ENCODE measurements around the gene ZIC1. TPM values are rescaled to one million over a fixed set of nuclear protein-coding genes. Genes with fewer than 3 reads are reported as not detected.

ZIC1 gene
- total and polyA plus RNA-seq, 2 of the 4 experiments (the other 2 are of a cell fraction) = not detected

DNA sequence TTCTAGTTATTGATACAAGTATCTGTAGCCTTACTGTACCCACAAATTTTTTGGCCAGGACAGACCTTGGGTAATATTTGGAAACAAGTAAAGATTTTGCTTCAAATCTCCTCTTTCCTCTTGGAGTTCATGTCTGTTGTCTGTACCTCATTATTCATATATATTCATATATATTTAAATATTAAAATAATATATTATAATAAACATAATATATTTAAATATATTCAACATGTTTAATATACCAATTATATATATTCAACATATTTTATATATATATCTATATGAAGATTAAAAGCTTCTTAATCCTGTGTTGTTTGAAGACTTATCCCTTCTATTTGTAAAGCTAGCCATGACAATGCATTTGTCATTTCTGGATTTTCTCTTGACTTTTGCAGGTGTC, 38.1 kb downstream of the ZIC1 start:
- Histone ChIP-seq H2BK5ac (ENCODE audit: low read depth, low read length, poor library complexity, severe bottlenecking) (no peak overlapping the region), H2BK20ac (ENCODE audit: low read depth, low read length) (no peak overlapping the region), H4K20me1 (ENCODE audit: insufficient read depth, low read length) (no peaks in the 10 kb centered on the region), H2AK9ac (replicated peaks; ENCODE audit: low read depth, low read length, poor library complexity) (no peak overlapping the region), H4K5ac (ENCODE audit: low read depth, low read length) (no peak overlapping the region), H4K8ac (ENCODE audit: low read depth in 2 of 2, low read length in 2 of 2) (no peak overlapping the region), H3K27ac (ENCODE audit: insufficient read depth, low read length) (no peak overlapping the region), H2BK15ac (ENCODE audit: low read depth, low read length) (no peak overlapping the region), H3K9ac (ENCODE audit: low read depth, low read length) (no peak overlapping the region), H3K18ac (ENCODE audit: low read depth, low read length) (no peak overlapping the region), H3K4me3 (ENCODE audit: insufficient read depth, low read depth, low read length) (no peak overlapping the region), H3K27me3 (ENCODE audit: control insufficient read depth, insufficient read depth, low read length) (no peaks in the 10 kb centered on the region), H2AFZ (replicated peaks; ENCODE audit: low read length, poor library complexity) (no peak overlapping the region), H2BK120ac (ENCODE audit: low read depth, low read length) (no peak overlapping the region), H3K14ac (replicated peaks; ENCODE audit: low read depth, low read length) (no peak overlapping the region), H3K9me1 (ENCODE audit: insufficient read depth, low read length) (no peaks in the 10 kb centered on the region), H3K23ac (ENCODE audit: low read depth, low read length) (no peak overlapping the region), H3K4me1 (ENCODE audit: control insufficient read depth, insufficient read depth, low read length) (no peaks in the 10 kb centered on the region), H3K36me3 (ENCODE audit: control insufficient read depth, insufficient read depth, low read length) (no peaks in the 10 kb centered on the region), H3K79me1 (ENCODE audit: low read depth in 1 of 2, low read length in 2 of 2) (no peaks in the 10 kb centered on the region), H3K56ac (ENCODE audit: extremely low read depth, insufficient read depth, low read length) (no peak overlapping the region), H2AK5ac (ENCODE audit: low read depth, low read length) (no peak overlapping the region), H3K4me2 (ENCODE audit: low read depth, low read length) (no peak overlapping the region), H3K4ac (ENCODE audit: low read depth, low read length) (no peak overlapping the region), H3K9me3 (ENCODE audit: control insufficient read depth, insufficient read depth, low read length) (no peaks in the 10 kb centered on the region), H4K91ac (ENCODE audit: insufficient read depth, low read depth, low read length) (no peak overlapping the region)
- TF ChIP-seq FOS (IDR thresholded peaks at IDR 0.05; ENCODE audit: low read depth, low read length) (no peak), CEBPB (IDR thresholded peaks at IDR 0.05; ENCODE audit: low read depth, low read length) (no peak), MAZ (IDR thresholded peaks at IDR 0.05; ENCODE audit: borderline replicate concordance, low read depth, low read length) (no peak), CHD1 (IDR thresholded peaks at IDR 0.05; ENCODE audit: low read depth, low read length) (no peak), ELK1 (IDR thresholded peaks at IDR 0.05; ENCODE audit: borderline replicate concordance, low read depth, low read length) (no peak), RCOR1 (IDR thresholded peaks at IDR 0.05; ENCODE audit: insufficient replicate concordance, low read length) (no peak), RAD21 (IDR thresholded peaks at IDR 0.05; ENCODE audit: low read length) (no peak), CTCF (conservative IDR thresholded peaks at IDR 0.05; ENCODE audit: low read depth, low read length) (no peak), RFX5 (IDR thresholded peaks at IDR 0.05; ENCODE audit: low read depth, low read length) (no peak), MXI1 (IDR thresholded peaks at IDR 0.05; ENCODE audit: borderline replicate concordance, low read depth, low read length) (no peak), BHLHE40 (IDR thresholded peaks at IDR 0.05; ENCODE audit: low read depth, low read length) (no peak), POLR2A (IDR thresholded peaks at IDR 0.05; ENCODE audit: low read depth, low read length) (no peak)
- DNase-seq (no peak), ATAC-seq (ENCODE audit: low read depth) (no peak)
- dilution Hi-C loops (cut with HindIII; ENCODE audit: low sequenced_read_pairs, unreplicated experiment) = no loop called here
- ChIA-PET CTCF (no interaction called here), POLR2A (ENCODE audit: unreplicated experiment) (no interaction called here)
- in situ Hi-C loops (cut with MboI; ENCODE audit: low sequenced_read_pairs) = no loop called here
- intact Hi-C loops (cut with micrococcal nuclease) = no loop called here
- BruUV-seq (replicated peaks) = no TSS peak

Measured in IMR-90 (cell line).